Liver (tissue), 9 donors: ENCODE results near the gene ATF5. TPM values are rescaled to one million over a fixed set of nuclear protein-coding genes. Genes with fewer than 3 reads are reported as not detected.

ENCODE experiments used
- DNase-seq: peaks from one replicate; pipeline ENCODE4 v3.0.0-alpha.2; 2017; ENCODE audit warnings: low spot score
- H3K27ac ChIP-seq, 2 donors: one replicate each; pipeline ENCODE4 v1.7.0; 2013; ENCODE audit warnings: inconsistent platforms in 2 of 2, low read length in 2 of 2, control low read depth in 1 of 2, low read depth in 1 of 2, mild to moderate bottlenecking in 1 of 2
- H3K27me3 ChIP-seq, 4 donors: one replicate each; pipeline versions ENCODE4 v1.6.1 to v1.7.0; 2013; ENCODE audit warnings: low read length in 3 of 4, inconsistent platforms in 1 of 4, mild to moderate bottlenecking in 1 of 4, moderate library complexity in 1 of 4; ENCODE audit not compliant: control insufficient read depth in 4 of 4, insufficient read depth in 4 of 4
- H3K36me3 ChIP-seq, 4 donors: one replicate each; pipeline versions ENCODE4 v1.6.1 to v1.7.0; 2013; ENCODE audit warnings: low read length in 3 of 4, mild to moderate bottlenecking in 3 of 4, low read depth in 1 of 4, moderate library complexity in 1 of 4; ENCODE audit not compliant: control insufficient read depth in 4 of 4, insufficient read depth in 3 of 4
- H3K4me1 ChIP-seq, 4 donors: one replicate each; pipeline versions ENCODE4 v1.6.1 to v1.7.0; 2013; ENCODE audit warnings: low read length in 3 of 4, mild to moderate bottlenecking in 3 of 4, moderate library complexity in 1 of 4; ENCODE audit not compliant: control insufficient read depth in 4 of 4, insufficient read depth in 4 of 4
- H3K4me3 ChIP-seq, 3 donors: one replicate each; pipeline versions ENCODE4 v1.6.1 to v1.7.0; 2013; ENCODE audit warnings: low read length in 3 of 3, control low read depth in 1 of 3, low read depth in 1 of 3, mild to moderate bottlenecking in 1 of 3
- H3K9ac ChIP-seq, 2 donors: one replicate each; pipeline ENCODE4 v1.7.0; 2013; ENCODE audit warnings: low read length in 2 of 2, mild to moderate bottlenecking in 2 of 2, moderate library complexity in 2 of 2, control low read depth in 1 of 2, low read depth in 1 of 2
- H3K9me3 ChIP-seq, 4 donors: one replicate each; pipeline versions ENCODE4 v1.6.1 to v1.7.0; 2013; ENCODE audit warnings: low read length in 3 of 4; ENCODE audit not compliant: control insufficient read depth in 4 of 4
- EGR1 ChIP-seq, 2 donors: IDR thresholded peaks; 2 replicates each; pipeline ENCODE4 v1.6.1; 2016 to 2018; ENCODE audit warnings: antibody characterized with exemption in 2 of 2, low read depth in 2 of 2
- FOXA1 ChIP-seq: IDR thresholded peaks from 2 replicates; pipeline ENCODE4 v1.6.1; 2016; ENCODE audit warnings: antibody characterized with exemption
- FOXA2 ChIP-seq: IDR thresholded peaks from 2 replicates; pipeline ENCODE4 v1.6.1; 2016; ENCODE audit warnings: antibody characterized with exemption
- GABPA ChIP-seq, 2 donors: IDR thresholded peaks in 1 of 2; conservative IDR thresholded peaks in 1 of 2; 2 replicates each; pipeline ENCODE4 v1.6.1; 2016; ENCODE audit warnings: antibody characterized with exemption in 2 of 2, mild to moderate bottlenecking in 1 of 2, moderate library complexity in 1 of 2
- HNF4A ChIP-seq, 2 donors: conservative IDR thresholded peaks; 2 replicates each; pipeline ENCODE4 v1.6.1; 2016; ENCODE audit warnings: antibody characterized with exemption in 2 of 2, mild to moderate bottlenecking in 2 of 2
- HNF4G ChIP-seq: IDR thresholded peaks from 2 replicates; pipeline ENCODE4 v1.6.1; 2016; ENCODE audit warnings: antibody characterized with exemption
- JUND ChIP-seq, 2 donors: IDR thresholded peaks; 2 replicates each; pipeline ENCODE4 v1.6.1; 2016; ENCODE audit warnings: antibody characterized with exemption in 2 of 2
- NR2F2 ChIP-seq: IDR thresholded peaks from 2 replicates; pipeline ENCODE4 v1.6.1; 2016; ENCODE audit warnings: antibody characterized with exemption
- RAD21 ChIP-seq, 2 donors: IDR thresholded peaks; 2 replicates each; pipeline ENCODE4 v1.6.1; 2016; ENCODE audit warnings: antibody characterized with exemption in 2 of 2, mild to moderate bottlenecking in 2 of 2
- RXRA ChIP-seq, 2 donors: IDR thresholded peaks; 2 replicates each; pipeline ENCODE4 v1.6.1; 2017 to 2018; ENCODE audit warnings: antibody characterized with exemption in 2 of 2, mild to moderate bottlenecking in 1 of 2
- SP1 ChIP-seq: IDR thresholded peaks from 2 replicates; pipeline ENCODE4 v1.6.1; 2018; ENCODE audit warnings: antibody characterized with exemption, mild to moderate bottlenecking
- TAF1 ChIP-seq: conservative IDR thresholded peaks from 2 replicates; pipeline ENCODE4 v1.6.1; 2016; ENCODE audit warnings: antibody characterized with exemption, mild to moderate bottlenecking
- YY1 ChIP-seq: IDR thresholded peaks from 2 replicates; pipeline ENCODE4 v1.6.1; 2016; ENCODE audit warnings: antibody characterized with exemption, mild to moderate bottlenecking
- WGBS: extraction: QIAGEN DNeasy Blood & Tissue Kit; methylation state at CpG from one replicate; pipeline ENCODE4 v1.1.7; 2013; 5-methylcytosine and 5-hydroxymethylcytosine counted together
- polyA plus RNA-seq, 2 donors: library from polyadenylated mRNA; stranded (reverse) in 1 of 2; unstranded in 1 of 2; fragments of 200-250 nt in 1 of 2; fragments of >200 nt in 1 of 2; fragmentation: Nextera tagmentation in 1 of 2; extraction: Ambion mirVana in 1 of 2; gene quantifications; one replicate each; pipeline versions ENCODE4 v1.2.1 to v1.2.3, GENCODE V29; 2013 to 2015
- total RNA-seq, 2 donors: library from RNA; depleted of rRNA; stranded (reverse); fragments of >200 nt; gene quantifications; one replicate each; pipeline ENCODE4 v1.2.3, GENCODE V29; 2014
- TF ChIP-seq, protein P1 (sequence below): IDR thresholded peaks from 2 replicates; pipeline ENCODE4 v1.6.1; 2016; ENCODE audit warnings: antibody characterized with exemption
- TF ChIP-seq, protein P2 (sequence below): fragments of 150-350 bp; IDR thresholded peaks from 2 replicates; pipeline ENCODE4 v1.5.1; 2017; ENCODE audit warnings: improper control_type of control experiment, low read depth, low read length; ENCODE audit not compliant: missing input control
- TF ChIP-seq, protein P3 (sequence below): IDR thresholded peaks from 2 replicates; pipeline ENCODE4 v1.6.1; 2016; ENCODE audit warnings: antibody characterized with exemption
- TF ChIP-seq, protein P4 (sequence below): IDR thresholded peaks from 2 replicates; pipeline ENCODE4 v1.6.1; 2016; ENCODE audit warnings: antibody characterized with exemption, mild to moderate bottlenecking
- TF ChIP-seq, protein P5 (sequence below): IDR thresholded peaks from 2 replicates; pipeline ENCODE4 v1.6.1; 2016; ENCODE audit warnings: antibody characterized with exemption
- donor health status: healthy.
- donor health status: healthy.
- donor health status: healthy.
- donor health status: healthy.
- donor health status: healthy.

The ATF5 gene
- total and polyA plus RNA-seq, 4 donors: 42.3 to 2,086 (median 347) TPM

DNA sequence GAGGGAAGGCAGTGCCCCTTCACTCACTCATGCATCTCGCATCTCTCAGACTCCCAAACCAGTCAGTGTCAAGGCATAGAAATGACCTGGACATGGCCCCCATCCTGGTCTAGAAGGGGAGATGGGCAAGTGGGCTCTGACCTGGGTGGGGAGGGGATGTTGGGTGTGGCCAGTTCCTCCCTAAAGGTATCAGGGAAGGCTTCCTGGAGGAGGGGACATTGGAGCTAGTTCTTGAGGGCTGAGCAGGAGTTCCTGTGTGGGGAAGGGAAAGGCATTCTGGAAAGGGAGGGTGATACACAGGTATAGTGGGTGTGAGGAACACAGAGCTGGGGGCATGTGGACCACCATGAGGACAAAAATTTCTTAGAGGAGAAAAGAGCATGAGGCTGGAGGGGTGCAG lies 36.3 kb upstream of the ATF5 start:
- Histone ChIP-seq H3K4me1 (peaks cover 0 to 14% (median 5%) of the 10 kb centered on the region in 4 donors), H3K27ac (no peak overlapping the region), H3K4me3 (no peak overlapping the region), H3K9ac (no peak overlapping the region), H3K9me3 (no peaks in the 10 kb centered on the region), H3K27me3 (no peaks in the 10 kb centered on the region), H3K36me3 (peaks cover 0 to 4% (median 0%) of the 10 kb centered on the region in 4 donors)
- TF ChIP-seq JUND (IDR thresholded peaks at IDR 0.05) (no peak), EGR1 (IDR thresholded peaks at IDR 0.05; ENCODE audit: low read depth in 2 of 2) (no peak), RAD21 (IDR thresholded peaks at IDR 0.05) (no peak), GABPA (IDR thresholded peaks at IDR 0.05 in 1 of 2, conservative IDR thresholded peaks at IDR 0.05 in 1 of 2) (no peak), RXRA (IDR thresholded peaks at IDR 0.05) (no peak), YY1 (no peak), FOXA1 (no peak), FOXA2 (no peak), SP1 (no peak), HNF4A (conservative IDR thresholded peaks at IDR 0.05) (no peak), NR2F2 (no peak), HNF4G (no peak), TAF1 (no peak)
- TF ChIP-seq, protein P1, sequence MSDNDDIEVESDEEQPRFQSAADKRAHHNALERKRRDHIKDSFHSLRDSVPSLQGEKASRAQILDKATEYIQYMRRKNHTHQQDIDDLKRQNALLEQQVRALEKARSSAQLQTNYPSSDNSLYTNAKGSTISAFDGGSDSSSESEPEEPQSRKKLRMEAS: no peak
- TF ChIP-seq, protein P2, sequence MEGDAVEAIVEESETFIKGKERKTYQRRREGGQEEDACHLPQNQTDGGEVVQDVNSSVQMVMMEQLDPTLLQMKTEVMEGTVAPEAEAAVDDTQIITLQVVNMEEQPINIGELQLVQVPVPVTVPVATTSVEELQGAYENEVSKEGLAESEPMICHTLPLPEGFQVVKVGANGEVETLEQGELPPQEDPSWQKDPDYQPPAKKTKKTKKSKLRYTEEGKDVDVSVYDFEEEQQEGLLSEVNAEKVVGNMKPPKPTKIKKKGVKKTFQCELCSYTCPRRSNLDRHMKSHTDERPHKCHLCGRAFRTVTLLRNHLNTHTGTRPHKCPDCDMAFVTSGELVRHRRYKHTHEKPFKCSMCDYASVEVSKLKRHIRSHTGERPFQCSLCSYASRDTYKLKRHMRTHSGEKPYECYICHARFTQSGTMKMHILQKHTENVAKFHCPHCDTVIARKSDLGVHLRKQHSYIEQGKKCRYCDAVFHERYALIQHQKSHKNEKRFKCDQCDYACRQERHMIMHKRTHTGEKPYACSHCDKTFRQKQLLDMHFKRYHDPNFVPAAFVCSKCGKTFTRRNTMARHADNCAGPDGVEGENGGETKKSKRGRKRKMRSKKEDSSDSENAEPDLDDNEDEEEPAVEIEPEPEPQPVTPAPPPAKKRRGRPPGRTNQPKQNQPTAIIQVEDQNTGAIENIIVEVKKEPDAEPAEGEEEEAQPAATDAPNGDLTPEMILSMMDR: no peak
- TF ChIP-seq, protein P3, sequence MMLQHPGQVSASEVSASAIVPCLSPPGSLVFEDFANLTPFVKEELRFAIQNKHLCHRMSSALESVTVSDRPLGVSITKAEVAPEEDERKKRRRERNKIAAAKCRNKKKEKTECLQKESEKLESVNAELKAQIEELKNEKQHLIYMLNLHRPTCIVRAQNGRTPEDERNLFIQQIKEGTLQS: no peak
- TF ChIP-seq, protein P4, sequence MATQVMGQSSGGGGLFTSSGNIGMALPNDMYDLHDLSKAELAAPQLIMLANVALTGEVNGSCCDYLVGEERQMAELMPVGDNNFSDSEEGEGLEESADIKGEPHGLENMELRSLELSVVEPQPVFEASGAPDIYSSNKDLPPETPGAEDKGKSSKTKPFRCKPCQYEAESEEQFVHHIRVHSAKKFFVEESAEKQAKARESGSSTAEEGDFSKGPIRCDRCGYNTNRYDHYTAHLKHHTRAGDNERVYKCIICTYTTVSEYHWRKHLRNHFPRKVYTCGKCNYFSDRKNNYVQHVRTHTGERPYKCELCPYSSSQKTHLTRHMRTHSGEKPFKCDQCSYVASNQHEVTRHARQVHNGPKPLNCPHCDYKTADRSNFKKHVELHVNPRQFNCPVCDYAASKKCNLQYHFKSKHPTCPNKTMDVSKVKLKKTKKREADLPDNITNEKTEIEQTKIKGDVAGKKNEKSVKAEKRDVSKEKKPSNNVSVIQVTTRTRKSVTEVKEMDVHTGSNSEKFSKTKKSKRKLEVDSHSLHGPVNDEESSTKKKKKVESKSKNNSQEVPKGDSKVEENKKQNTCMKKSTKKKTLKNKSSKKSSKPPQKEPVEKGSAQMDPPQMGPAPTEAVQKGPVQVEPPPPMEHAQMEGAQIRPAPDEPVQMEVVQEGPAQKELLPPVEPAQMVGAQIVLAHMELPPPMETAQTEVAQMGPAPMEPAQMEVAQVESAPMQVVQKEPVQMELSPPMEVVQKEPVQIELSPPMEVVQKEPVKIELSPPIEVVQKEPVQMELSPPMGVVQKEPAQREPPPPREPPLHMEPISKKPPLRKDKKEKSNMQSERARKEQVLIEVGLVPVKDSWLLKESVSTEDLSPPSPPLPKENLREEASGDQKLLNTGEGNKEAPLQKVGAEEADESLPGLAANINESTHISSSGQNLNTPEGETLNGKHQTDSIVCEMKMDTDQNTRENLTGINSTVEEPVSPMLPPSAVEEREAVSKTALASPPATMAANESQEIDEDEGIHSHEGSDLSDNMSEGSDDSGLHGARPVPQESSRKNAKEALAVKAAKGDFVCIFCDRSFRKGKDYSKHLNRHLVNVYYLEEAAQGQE: no peak
- TF ChIP-seq, protein P5, sequence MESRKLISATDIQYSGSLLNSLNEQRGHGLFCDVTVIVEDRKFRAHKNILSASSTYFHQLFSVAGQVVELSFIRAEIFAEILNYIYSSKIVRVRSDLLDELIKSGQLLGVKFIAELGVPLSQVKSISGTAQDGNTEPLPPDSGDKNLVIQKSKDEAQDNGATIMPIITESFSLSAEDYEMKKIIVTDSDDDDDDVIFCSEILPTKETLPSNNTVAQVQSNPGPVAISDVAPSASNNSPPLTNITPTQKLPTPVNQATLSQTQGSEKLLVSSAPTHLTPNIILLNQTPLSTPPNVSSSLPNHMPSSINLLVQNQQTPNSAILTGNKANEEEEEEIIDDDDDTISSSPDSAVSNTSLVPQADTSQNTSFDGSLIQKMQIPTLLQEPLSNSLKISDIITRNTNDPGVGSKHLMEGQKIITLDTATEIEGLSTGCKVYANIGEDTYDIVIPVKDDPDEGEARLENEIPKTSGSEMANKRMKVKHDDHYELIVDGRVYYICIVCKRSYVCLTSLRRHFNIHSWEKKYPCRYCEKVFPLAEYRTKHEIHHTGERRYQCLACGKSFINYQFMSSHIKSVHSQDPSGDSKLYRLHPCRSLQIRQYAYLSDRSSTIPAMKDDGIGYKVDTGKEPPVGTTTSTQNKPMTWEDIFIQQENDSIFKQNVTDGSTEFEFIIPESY: no peak
- no peak for DNase-seq
- WGBS: 94% methylated on average over 1 of the region's 1 CpG
